PC-9 (cell line): ENCODE results near the gene ARGLU1.

Experiments used
- CTCF ChIP-seq: fragments of 200-600 bp; sonication (generic); conservative IDR thresholded peaks from 2 replicates; pipeline ENCODE4 v1.6.1; 2017; ENCODE audit warnings: mixed run types, antibody characterized with exemption, mild to moderate bottlenecking, moderate library complexity
- EZH2 ChIP-seq: fragments of 200-600 bp; sonication (generic); IDR thresholded peaks from 2 replicates; pipeline ENCODE4 v1.8.0; 2017; ENCODE audit warnings: antibody characterized with exemption, low read depth

GRCh38 chr13:106551751-106552150 is 16.2 kb downstream of the ARGLU1 start:
- TF ChIP-seq CTCF: no peak
- no peak for TF ChIP-seq EZH2
